Stomach (tissue), 4 donors: ENCODE results near the gene PSKH1.

ENCODE experiments used
- CTCF ChIP-seq, 7 experiments: fragments of 450-650 bp in 4 of 7; fragments of 200-600 bp in 3 of 7; sonication (generic) in 3 of 7; IDR thresholded peaks; one replicate each; pipeline ENCODE4 v1.5.1; 2016 to 2019; ENCODE audit warnings: antibody characterized with exemption in 7 of 7, control low read depth in 2 of 7, mild to moderate bottlenecking in 1 of 7
- POLR2A ChIP-seq, 4 donors: fragments of 450-650 bp; IDR thresholded peaks; one replicate each; pipeline ENCODE4 v1.6.1; 2016; ENCODE audit warnings: antibody characterized with exemption in 4 of 4, control low read depth in 2 of 4, mild to moderate bottlenecking in 1 of 4, moderate library complexity in 1 of 4
- POLR2AphosphoS5 ChIP-seq, 3 donors: sonication (generic); formaldehyde crosslinking; IDR thresholded peaks; one replicate each; pipeline ENCODE4 v1.6.1; 2016; ENCODE audit warnings: antibody characterized with exemption in 3 of 3

GRCh38 chr16:67944690-67945391 lies 51.8 kb downstream of the PSKH1 start:
- TF ChIP-seq CTCF (IDR thresholded peaks at IDR 0.05) (no peak), POLR2AphosphoS5 (IDR thresholded peaks at IDR 0.05) (no peak), POLR2A (IDR thresholded peaks at IDR 0.05) (no peak)
